Midbrain (tissue), 1 donor: ENCODE measurements around the gene CDK14.

ENCODE experiments used
- DNase-seq: peaks from one replicate; lab custom pipeline; 2025; lab: John Stamatoyannopoulos, UW

Gene CDK14

GRCh38 chr7:91201442-91202113, 605.5 kb downstream of the CDK14 start:
- no peak for DNase-seq

DNA sequence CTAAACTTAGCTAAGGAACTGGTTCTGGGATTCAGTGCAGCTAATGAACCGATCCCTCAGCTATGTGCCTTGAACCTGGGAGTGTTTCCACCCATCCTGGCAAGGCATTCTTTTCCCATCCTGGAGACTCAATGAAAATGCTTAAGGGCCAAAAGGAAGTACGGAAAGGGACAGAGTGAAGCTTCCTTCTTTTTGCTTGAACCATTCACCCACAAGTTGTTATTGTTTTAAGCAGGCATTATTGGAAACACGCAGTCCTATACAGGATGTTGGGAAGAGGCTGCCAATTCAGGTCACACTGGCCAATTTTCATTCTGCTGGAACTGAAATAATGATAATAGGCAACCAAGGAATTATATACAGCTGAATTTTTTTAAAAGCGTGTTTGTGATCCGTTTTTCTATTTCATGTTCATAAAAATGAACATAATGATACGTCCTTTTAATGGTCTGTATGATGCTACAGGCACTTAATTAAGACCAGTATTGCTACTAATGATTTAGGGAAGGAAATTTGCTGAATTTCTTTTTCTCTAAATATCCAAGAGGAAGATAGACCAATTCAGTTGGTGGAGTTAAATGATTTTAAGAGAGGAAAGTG, 610.3 kb downstream of the CDK14 start:
- no peak for DNase-seq

DNA sequence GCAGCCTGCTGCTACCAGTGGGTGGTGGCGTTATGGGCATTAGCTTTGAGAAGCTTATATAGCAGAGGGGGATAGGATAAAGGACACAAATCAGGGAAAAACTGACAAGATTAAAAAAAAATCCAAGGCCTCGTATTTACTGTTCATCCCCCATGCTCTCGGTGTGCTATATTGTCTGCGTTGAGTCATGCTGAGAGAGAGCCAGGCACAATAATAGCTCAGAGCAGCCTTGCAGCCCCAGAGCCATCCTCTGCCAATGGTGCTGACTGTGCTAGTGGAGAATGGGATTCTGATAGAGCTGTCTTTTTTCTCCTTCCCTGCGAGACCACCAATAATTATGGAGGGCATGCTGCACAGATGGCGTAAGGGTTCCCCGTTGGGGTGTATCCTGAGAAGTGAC, 616.5 kb downstream of the CDK14 start:
- no peak for DNase-seq

- DNase-seq = no peak
Observed at GRCh38 chr7:91226411-91226810, 630.3 kb downstream of the CDK14 start.

GRCh38 chr7:91228327-91228726, 632.2 kb downstream of the CDK14 start:
- no peak for DNase-seq

- no peak for DNase-seq
Observed at GRCh38 chr7:91228927-91229558, 632.9 kb downstream of the CDK14 start.

- no peak for DNase-seq
Observed at GRCh38 chr7:91230100-91230499, 634.0 kb downstream of the CDK14 start.

DNA sequence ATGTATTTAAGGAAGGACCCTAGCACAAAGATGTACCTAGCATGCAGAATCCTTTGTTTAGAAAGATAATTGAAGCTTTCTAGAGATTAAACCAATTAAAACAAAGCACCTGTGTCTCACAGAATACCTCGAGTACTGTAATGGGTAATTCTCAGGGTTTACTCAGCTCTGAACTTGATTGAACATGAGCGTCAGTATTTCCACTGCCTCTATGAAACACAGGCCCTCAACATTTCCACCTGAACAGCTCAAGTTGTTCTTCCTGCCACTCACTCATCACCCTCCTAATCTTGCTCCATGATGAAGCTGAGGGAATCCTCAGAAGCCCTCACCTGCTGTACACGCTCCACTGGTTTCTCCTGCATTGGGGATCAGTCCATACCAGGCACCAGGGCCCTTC, 634.4 kb downstream of the CDK14 start:
- DNase-seq = no peak

- DNase-seq = no peak
Observed at GRCh38 chr7:91233212-91233611, 637.1 kb downstream of the CDK14 start.

GRCh38 chr7:91235211-91235832, 639.2 kb downstream of the CDK14 start:
- no peak for DNase-seq

GRCh38 chr7:91239171-91239604, 643.1 kb downstream of the CDK14 start:
- no peak for DNase-seq

DNA sequence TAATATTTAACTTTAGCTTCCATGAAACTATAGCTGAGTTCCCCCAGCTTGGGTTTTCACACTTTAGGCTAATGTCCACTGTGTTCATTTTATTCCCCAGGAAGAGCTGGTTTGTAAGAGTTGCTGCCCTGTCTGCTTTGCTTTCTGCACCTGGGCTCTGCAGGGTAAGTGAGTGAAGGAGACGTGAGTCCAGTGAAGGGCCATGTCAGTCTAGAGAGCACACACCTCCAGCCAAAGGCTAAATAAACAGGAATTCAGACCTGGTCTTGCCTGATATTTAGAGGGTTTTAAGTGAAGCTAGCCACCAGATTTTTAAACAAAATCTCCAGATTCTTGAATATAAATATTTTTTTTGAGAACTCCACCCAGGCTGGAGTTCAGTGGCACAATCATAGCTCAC, 643.7 kb downstream of the CDK14 start:
- DNase-seq = no peak

GRCh38 chr7:91240376-91240941, 644.3 kb downstream of the CDK14 start:
- no peak for DNase-seq

- DNase-seq = no peak
Observed at GRCh38 chr7:91242097-91242844, 646.1 kb downstream of the CDK14 start.

- no peak for DNase-seq
Observed at GRCh38 chr7:91243591-91244301, 647.6 kb downstream of the CDK14 start.

DNA sequence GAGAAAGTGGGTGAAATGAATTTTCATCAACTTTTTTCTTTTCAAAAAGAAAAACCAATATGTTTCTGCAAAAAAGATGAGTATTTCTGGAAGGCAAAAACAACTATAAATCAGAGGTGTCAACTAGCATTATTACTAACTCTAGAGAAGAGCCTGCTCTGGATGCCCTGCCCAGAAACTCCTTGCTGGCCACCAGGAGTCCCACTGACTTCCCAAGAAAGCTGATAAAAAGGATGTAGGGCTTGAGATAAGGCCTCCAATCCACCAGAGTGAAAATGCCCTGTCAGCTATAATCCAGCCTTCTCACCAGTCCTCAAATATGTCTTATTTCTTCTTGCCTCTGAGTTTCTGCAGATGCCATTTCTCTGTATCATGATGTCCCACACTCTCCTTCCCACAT, 651.4 kb downstream of the CDK14 start:
- DNase-seq = no peak

- DNase-seq = no peak
Observed at GRCh38 chr7:91248996-91249395, 652.9 kb downstream of the CDK14 start.

DNA sequence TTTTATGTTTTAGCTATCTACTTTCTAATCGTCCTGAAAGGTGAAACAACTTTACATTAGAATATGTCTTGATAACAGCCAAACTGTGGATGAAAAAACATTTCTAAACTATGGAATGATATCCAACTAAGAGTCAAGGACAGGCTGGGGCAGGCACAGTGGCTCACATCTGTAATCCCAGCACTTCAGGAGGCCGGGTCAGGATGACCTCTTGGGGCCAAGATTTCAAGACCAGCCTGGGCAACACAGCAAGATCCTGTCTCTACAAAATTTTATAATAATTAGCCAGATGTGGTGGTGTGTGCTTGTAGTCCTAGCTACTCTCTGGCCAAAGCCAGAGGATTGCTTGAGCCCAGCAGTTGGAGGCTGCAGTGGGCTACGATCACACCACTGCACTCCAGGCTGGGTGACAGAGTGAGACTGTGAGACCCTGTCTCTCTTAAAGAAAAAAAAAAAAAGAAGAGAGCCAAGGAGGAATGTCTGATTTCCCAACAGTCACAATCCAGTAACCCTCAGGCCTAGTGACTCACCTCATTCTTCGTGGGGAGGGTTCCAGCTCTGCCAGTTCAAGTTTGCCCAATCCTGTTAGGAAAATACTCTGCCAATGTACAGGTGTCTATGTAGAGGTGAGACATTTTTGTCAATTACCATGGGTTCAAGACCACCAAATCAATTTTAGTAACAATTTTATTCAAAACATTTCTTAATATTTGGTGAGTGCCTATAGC, 653.5 kb downstream of the CDK14 start:
- DNase-seq = no peak

DNA sequence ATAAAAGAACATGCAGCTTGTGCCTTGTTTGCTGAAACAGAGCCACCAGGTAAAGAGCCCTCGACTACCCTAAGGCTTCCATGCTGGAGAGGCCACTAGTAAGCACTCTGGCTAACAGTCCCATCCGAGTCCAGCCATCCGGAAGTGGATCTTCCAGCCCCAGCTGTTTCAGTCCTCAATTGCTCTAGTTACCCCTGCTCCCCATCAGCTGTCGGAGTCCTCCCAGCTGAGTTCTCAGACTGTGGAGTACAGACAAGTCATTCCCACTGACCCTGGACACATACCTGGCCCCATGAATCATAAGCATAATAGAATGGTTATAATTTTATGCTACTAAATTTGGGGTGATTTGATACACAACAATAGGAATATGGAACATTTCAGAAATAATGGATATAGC, 654.6 kb downstream of the CDK14 start:
- DNase-seq = no peak

DNA sequence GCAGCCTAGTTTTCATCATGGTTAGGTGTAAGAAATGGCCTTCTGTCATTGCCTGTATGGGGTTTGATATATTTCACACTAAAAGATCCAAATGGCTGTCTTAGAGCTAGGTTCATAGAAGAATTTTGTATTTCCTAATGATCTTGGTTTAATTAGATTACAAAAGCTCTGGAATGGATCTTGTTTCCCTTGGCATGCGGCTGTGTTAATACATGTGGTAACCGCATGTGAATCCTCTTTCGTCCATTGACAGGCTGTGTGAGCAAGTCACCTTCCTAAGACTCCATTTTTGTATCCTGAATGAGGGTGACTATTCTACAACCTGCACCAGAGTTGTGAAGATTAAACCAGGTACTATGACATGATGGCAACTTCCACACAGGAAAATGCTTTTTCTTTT, 655.8 kb downstream of the CDK14 start:
- DNase-seq = no peak
